GM12873 (cell line): ENCODE data around the gene IL27RA.
A peak's percentile ranks its signal among the peaks of the same experiment; 100 is the strongest.

ENCODE experiments used
- TF ChIP-seq, protein P1 (sequence below): IDR thresholded peaks from 2 replicates; pipeline ENCODE4 v1.5.1; 2012; ENCODE audit warnings: low read depth, mild to moderate bottlenecking, moderate library complexity, low read length, control low read depth; ENCODE audit not compliant: insufficient read depth; ENCODE audit errors: missing control alignments

Gene IL27RA

DNA sequence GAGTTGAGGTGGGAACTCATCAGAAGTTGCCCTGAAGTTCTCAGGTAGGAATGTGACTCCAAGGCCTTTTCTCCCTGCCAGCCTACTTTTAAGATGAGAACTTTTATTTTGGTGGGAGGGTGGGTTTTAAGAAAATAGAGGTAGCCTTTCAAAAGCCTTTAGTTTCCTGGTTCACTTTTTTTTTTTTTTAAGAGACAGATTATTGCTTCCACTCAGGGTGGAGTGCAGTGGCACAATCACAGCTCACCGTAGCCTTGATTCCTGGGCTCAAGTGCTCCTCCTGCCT is 51.1 kb downstream of the IL27RA start:
- TF ChIP-seq, protein P1, sequence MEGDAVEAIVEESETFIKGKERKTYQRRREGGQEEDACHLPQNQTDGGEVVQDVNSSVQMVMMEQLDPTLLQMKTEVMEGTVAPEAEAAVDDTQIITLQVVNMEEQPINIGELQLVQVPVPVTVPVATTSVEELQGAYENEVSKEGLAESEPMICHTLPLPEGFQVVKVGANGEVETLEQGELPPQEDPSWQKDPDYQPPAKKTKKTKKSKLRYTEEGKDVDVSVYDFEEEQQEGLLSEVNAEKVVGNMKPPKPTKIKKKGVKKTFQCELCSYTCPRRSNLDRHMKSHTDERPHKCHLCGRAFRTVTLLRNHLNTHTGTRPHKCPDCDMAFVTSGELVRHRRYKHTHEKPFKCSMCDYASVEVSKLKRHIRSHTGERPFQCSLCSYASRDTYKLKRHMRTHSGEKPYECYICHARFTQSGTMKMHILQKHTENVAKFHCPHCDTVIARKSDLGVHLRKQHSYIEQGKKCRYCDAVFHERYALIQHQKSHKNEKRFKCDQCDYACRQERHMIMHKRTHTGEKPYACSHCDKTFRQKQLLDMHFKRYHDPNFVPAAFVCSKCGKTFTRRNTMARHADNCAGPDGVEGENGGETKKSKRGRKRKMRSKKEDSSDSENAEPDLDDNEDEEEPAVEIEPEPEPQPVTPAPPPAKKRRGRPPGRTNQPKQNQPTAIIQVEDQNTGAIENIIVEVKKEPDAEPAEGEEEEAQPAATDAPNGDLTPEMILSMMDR, result no peak

DNA sequence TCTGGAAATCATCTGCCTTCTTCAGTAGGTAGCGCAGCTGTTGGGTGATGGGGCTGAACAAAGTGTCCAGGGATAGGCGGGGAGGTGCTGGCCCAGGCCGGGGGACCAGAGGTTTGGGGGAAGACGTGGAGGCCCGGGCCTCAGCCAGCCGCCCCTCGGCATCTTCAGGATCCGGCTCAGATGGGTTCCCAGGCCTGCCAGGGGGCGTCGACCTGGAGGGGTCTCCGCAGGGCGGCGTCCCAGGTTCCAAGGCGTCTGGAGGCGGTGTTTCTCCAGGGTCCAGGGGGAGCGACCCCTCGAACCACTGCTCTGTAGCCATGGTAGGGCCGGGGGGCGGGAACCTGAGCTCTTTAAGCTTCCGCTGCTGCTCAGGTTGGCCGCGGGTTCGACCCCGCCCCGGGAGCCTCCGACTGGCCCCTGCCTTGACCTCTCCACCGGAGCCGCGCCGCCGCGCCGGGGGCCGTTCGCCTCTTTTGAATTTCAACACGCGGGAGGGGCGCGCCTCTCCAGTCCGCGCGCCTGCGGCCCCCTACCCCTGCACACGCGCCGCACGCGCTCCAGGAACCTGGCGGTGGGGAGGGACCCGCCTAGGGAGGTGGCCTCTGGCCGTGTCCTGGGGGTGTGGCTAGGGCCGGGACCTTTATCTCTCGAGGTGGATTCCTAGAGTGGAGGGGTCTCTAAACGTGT is 53.9 kb downstream of the IL27RA start, which contains the start of gene C19orf67:
TSS of gene C19orf67 (minus strand) at position 475 of the 687 bp plus-strand sequence. CDS start at position 319, 156 bp downstream.
- TF ChIP-seq, protein P1, result no peak

DNA sequence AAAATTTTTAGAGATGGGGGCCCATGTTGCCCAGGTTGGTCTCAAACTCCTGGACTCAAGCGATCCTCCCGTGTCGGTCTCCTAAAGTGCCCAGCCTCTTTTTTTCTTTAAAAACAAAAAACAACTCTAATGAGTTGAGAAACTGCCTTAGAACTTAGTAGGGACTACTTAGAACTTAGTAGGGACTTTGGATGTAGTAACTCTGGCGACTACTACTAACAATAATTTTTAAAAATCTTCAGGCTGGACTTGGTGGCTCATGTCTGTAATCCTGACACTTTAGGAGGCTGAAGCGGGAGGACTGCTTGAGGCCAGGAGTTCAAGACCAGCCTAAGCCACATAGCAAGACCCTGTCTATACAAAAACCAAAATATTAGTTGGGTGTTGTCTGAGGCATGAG is 54.5 kb downstream of the IL27RA start:
- TF ChIP-seq, protein P1, result no peak

DNA sequence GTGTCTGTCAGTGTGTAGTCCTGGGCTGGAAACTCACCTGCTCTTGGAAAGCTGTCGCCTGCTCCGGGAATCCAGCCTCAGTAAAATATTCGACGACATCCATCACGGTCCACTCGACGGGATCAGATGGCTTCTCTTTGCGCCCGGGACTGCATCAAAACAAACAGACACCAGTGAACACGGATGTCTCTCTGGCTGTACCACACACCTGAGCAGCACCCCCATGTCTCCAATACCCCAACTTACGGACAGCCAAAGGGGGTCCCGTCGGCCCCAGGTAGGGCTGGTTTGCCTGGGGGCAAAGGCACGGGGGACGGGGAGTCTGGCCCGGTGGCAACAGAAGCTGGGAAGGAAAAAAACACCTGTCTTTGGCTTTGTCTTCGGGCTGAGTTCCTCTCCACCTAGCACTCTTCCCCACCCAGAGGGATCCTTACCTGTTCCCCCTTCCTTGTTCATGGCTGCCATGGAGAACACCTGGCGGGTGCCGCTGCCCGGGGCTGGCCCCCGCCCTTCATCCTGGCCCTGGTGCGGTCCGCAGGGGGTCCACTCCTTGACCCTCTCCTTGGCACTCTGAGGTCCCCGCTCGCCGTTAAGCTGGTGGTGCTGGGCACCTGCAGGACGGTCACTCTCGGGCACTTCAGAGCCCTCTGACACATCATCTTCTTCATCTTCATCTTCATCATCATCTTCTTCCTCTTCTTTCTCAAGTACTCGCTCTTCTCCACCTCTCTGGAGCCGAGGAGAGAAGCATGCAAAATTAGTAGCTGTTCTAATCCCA is 57.3 kb downstream of the IL27RA start:
- TF ChIP-seq, protein P1, result no peak

DNA sequence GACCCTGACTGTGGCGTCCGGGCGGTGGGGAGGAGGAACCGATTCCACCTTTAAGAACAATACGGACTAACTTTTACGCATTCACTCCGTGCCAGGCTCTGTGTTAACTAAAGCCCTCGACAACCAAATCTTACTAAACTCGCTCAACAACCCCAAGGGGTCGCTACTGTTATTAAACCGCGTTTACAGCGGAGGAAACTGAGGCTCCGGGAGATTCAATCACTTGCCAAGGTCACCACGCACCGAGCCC is 57.8 kb downstream of the IL27RA start:
- TF ChIP-seq, protein P1, result peak; percentile 32

DNA sequence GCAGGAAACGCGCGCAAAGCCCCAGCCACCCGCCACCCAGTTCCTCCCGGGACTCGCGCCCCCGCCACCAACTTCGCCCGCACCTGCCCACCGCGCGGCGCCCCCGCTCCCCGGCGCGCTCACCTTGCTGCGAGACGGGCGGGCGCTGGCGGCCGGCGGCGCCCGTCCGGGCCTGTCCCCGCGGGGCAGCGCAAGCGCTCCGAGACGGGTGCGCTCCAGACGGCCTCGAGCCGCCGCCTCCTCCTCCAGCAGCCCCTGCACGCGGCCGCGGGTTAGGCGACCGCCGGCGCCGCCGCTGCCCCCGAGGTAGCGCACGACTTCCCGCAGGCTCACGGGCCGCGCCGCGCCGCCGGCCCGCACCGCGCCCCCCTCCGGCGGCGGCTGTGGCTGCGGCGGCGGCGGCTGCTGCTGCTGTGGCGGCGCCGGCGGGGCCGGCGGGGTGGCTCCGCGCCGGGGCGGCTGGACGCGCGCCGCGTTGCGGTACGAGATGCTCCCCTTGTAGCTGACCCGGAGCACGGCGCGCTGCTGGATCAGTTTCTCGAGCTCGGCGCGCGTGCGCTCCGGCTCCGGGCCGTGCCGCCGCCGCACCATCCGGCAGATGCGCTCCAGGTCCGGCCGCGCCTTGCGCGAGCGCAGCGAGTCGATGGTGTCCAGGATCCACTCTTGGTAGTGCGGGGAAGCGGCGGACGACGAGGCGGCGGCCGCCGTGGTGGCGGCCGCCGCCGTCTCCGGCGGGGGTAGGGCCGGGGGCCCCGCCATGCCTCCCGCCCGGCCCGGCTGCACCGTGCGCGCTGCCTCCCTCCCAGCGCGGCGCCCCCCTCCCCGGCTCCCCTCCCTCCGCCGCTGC is 58.3 kb downstream of the IL27RA start:
- TF ChIP-seq, protein P1, result peak; percentile 3

DNA sequence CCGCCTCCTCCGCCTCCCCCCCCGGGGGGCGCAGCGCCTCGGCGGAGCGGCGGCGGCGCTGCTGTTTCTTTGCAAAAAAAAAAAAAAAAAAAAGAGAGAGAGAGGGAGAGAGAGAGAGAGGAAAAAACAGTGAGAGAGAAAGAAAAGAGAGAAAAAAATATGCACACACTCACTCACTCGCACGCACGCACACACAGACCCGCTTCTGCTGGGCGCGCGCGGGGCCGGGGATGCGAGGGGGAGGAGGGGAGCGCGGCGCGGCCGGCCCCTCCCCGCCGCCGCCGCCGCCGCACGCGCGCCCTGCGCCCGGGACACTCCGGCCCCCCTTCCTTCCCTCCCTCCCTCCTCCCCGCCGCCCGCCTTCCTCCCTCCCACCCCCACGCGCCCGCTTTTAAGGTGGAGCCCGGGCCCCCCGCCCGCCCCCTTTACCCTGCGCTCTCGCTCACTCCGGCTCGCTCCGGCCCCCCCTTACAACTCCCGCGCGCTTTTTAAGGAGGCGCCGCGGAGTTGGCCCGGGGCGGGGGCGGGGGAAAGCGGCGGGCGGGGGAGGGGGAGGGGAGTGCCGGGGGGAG is 59.0 kb downstream of the IL27RA start, which contains the start of gene SAMD1:
TSS of gene SAMD1 (minus strand) at position 243 of the 572 bp plus-strand sequence.
- TF ChIP-seq, protein P1, result no peak
